Left lung (tissue), 10 donors: ENCODE measurements around the gene P2RY10. TPM values are rescaled to one million over a fixed set of nuclear protein-coding genes. Genes with fewer than 3 reads are reported as not detected.
A peak's percentile ranks its signal among the peaks of the same experiment; 100 is the strongest.
"Not testable (repeated sequence)": the region's sequence is repeated elsewhere in the genome, so short reads cannot be mapped to it uniquely, and the experiment has no call there.

Source experiments
- ATAC-seq: fragments of 200-7000 bp; cut with Tn5 transposase; one replicate; pipeline ENCODE4 v1.9.1; 2020; ENCODE audit warnings: moderate library complexity
- DNase-seq, 4 donors: peaks; one replicate each; pipeline ENCODE4 v3.0.0-alpha.2; 2013 to 2020
- H3K27ac ChIP-seq, 2 donors: fragments of 200-600 bp; sonication (generic) in 1 of 2; one replicate each; pipeline versions ENCODE4 v1.5.0 to v1.8.0; 2020 to 2021
- H3K27me3 ChIP-seq, 2 donors: fragments of 200-600 bp; sonication (generic) in 1 of 2; one replicate each; pipeline versions ENCODE4 v1.5.0 to v1.8.0; 2020 to 2021
- H3K36me3 ChIP-seq, 2 donors: fragments of 200-600 bp; sonication (generic) in 1 of 2; one replicate each; pipeline versions ENCODE4 v1.5.0 to v1.8.0; 2020 to 2021
- H3K4me1 ChIP-seq, 2 donors: fragments of 200-600 bp; one replicate each; pipeline ENCODE4 v1.8.0; 2021
- H3K4me3 ChIP-seq, 2 donors: fragments of 200-600 bp; sonication (generic) in 1 of 2; one replicate each; pipeline versions ENCODE4 v1.5.0 to v1.8.0; 2020 to 2021; ENCODE audit warnings: mild to moderate bottlenecking in 1 of 2
- H3K9me3 ChIP-seq, 2 donors: fragments of 200-600 bp; sonication (generic) in 1 of 2; one replicate each; pipeline versions ENCODE4 v1.5.0 to v1.8.0; 2020 to 2021
- CTCF ChIP-seq, 2 donors: fragments of 200-600 bp; sonication (generic) in 1 of 2; IDR thresholded peaks; one replicate each; pipeline versions ENCODE4 v1.5.0 to v1.8.0; 2021; ENCODE audit warnings: antibody characterized with exemption in 2 of 2
- intact Hi-C, 2 donors: fragments of 100-400 bp; cut with DNase I; formaldehyde crosslinking; loops; one replicate each; pipeline versions ENCODE4 v1.11.2 to v1.14.2; 2022
- microRNA-seq, 2 donors: library from miRNA; unstranded; fragments of <30 nt; microRNA quantifications; one replicate each; pipeline ENCODE4, GENCODE V29; 2019
- polyA plus RNA-seq, 6 donors: library from polyadenylated mRNA; unstranded; fragments of 120-200 nt; gene quantifications; one replicate each; pipeline ENCODE4 v1.2.1, GENCODE V29; 2013; ENCODE audit not compliant: insufficient read length in 6 of 6
- total RNA-seq, 2 donors: library from RNA; stranded (reverse); fragmentation: NEBNext Ultra II Directional; extraction: Animal tissue kit (Norgen Biotek cat#: 25700); gene quantifications; one replicate each; pipeline ENCODE4 v1.2.1, GENCODE V29; 2021
- donor health status: DM: no; HTN: yes; CAD: no.
- donor health status: DM: no; HTN: no; CAD: no.

P2RY10 gene
- total and polyA plus RNA-seq, 8 donors: 0.23 to 1.4 (median 0.36) TPM

GRCh38 chrX:78997870-78998558 is 52.8 kb downstream of the P2RY10 start:
- ATAC-seq (no peak), DNase-seq (peak in 1 of 4 donors; percentile 10)
- no peak overlapping the region for H3K27ac ChIP-seq
- no peak overlapping the region for H3K4me3 ChIP-seq
- no peaks in the 10 kb centered on the region for H3K27me3 ChIP-seq
- intact Hi-C loops: no loop called here
- no peaks in the 10 kb centered on the region for H3K36me3 ChIP-seq
- no peaks in the 10 kb centered on the region for H3K9me3 ChIP-seq
- no peaks in the 10 kb centered on the region for H3K4me1 ChIP-seq
- no peak for TF ChIP-seq CTCF (IDR thresholded peaks at IDR 0.05)

- H3K4me3 ChIP-seq, H3K27me3 ChIP-seq, intact Hi-C loops, ATAC-seq, H3K4me1 ChIP-seq, H3K9me3 ChIP-seq, H3K27ac ChIP-seq, DNase-seq, H3K36me3 ChIP-seq: not testable (repeated sequence)
Observed at GRCh38 chrX:79007540-79007939, 62.3 kb downstream of the P2RY10 start.

Small RNAs within 50 kb of the gene (microRNA-seq; reads per million reads assigned to microRNA genes)
- gene MIR4328: 0 reads per million in 2 donors

Other genes starting within 250 kb of the P2RY10 start
- gene LPAR4, start 197.7 kb upstream of the P2RY10 start, total RNA-seq: under 1 TPM; 0.21 to 0.55 TPM
- 10 to 100 TPM in 1 of 6 donors, 1 to 10 TPM in 5; 4.0 to 10.2 (median 5.6) TPM for gene LPAR4, start 197.7 kb upstream of the P2RY10 start, polyA plus RNA-seq
- 1 to 10 TPM in 1 of 2 donors, under 1 TPM in 1; 0.87 to 1.3 TPM for gene GPR174, start 199.3 kb downstream of the P2RY10 start, total RNA-seq
- gene GPR174, start 199.3 kb downstream of the P2RY10 start, polyA plus RNA-seq: under 1 TPM; 0.40 to 0.85 (median 0.58) TPM